ENCODE data around the gene MRPS33.

Gene MRPS33

GRCh38 chr7:141014125-141014523, 628 bp downstream of the MRPS33 start:
- peak overlapping the region; percentile 75 for H3K4me3 ChIP-seq (ENCODE audit: low read depth, low read length)
- in situ Hi-C loops (cut with HindIII; ENCODE audit: low pct_ligation_motif_present, low sequenced_read_pairs): no loop called here
- H3K36me3 ChIP-seq (replicated peaks): no peaks in the 10 kb centered on the region
- no peak for TF ChIP-seq CTCF (IDR thresholded peaks at IDR 0.05; ENCODE audit: low read depth, low read length, missing control alignments)
- peak overlapping the region; percentile 91 for H3K27ac ChIP-seq
- DNase-seq: peak; percentile 35
- no peaks in the 10 kb centered on the region for H3K27me3 ChIP-seq (replicated peaks)

GRCh38 chr7:141013345-141013715, 1.4 kb downstream of the MRPS33 start:
- TF ChIP-seq CTCF (IDR thresholded peaks at IDR 0.05; ENCODE audit: low read depth, low read length, missing control alignments): no peak
- no peak for DNase-seq
- no peak overlapping the region for H3K4me3 ChIP-seq (ENCODE audit: low read depth, low read length)
- H3K27ac ChIP-seq: no peak overlapping the region
- no peaks in the 10 kb centered on the region for H3K27me3 ChIP-seq (replicated peaks)
- H3K36me3 ChIP-seq (replicated peaks): no peaks in the 10 kb centered on the region
- in situ Hi-C loops (cut with HindIII; ENCODE audit: low pct_ligation_motif_present, low sequenced_read_pairs): no loop called here

GRCh38 chr7:141012696-141013344, 1.9 kb downstream of the MRPS33 start:
- in situ Hi-C loops (cut with HindIII; ENCODE audit: low pct_ligation_motif_present, low sequenced_read_pairs): no loop called here
- H3K4me3 ChIP-seq (ENCODE audit: low read depth, low read length): no peak overlapping the region
- TF ChIP-seq CTCF (IDR thresholded peaks at IDR 0.05; ENCODE audit: low read depth, low read length, missing control alignments): no peak
- no peak overlapping the region for H3K27ac ChIP-seq
- H3K27me3 ChIP-seq (replicated peaks): no peaks in the 10 kb centered on the region
- DNase-seq: no peak
- no peaks in the 10 kb centered on the region for H3K36me3 ChIP-seq (replicated peaks)

GRCh38 chr7:141012044-141012685, 2.6 kb downstream of the MRPS33 start:
- Histone ChIP-seq H3K27ac (no peak overlapping the region), H3K36me3 (replicated peaks) (no peaks in the 10 kb centered on the region), H3K27me3 (replicated peaks) (no peaks in the 10 kb centered on the region), H3K4me3 (ENCODE audit: low read depth, low read length) (no peak overlapping the region)
- peak; percentile 70 for TF ChIP-seq CTCF (IDR thresholded peaks at IDR 0.05; ENCODE audit: low read depth, low read length, missing control alignments)
- peak; percentile 58 for DNase-seq
- in situ Hi-C loops (cut with HindIII; ENCODE audit: low pct_ligation_motif_present, low sequenced_read_pairs): no loop called here

GRCh38 chr7:141011443-141011842, 3.3 kb downstream of the MRPS33 start:
- Histone ChIP-seq H3K27ac (no peak overlapping the region), H3K36me3 (replicated peaks) (no peaks in the 10 kb centered on the region), H3K27me3 (replicated peaks) (no peaks in the 10 kb centered on the region), H3K4me3 (ENCODE audit: low read depth, low read length) (no peak overlapping the region)
- in situ Hi-C loops (cut with HindIII; ENCODE audit: low pct_ligation_motif_present, low sequenced_read_pairs): no loop called here
- DNase-seq: no peak
- TF ChIP-seq CTCF (IDR thresholded peaks at IDR 0.05; ENCODE audit: low read depth, low read length, missing control alignments): no peak
